Activated T-cell treated with anti-CD3 and anti-CD28 coated beads, Interleukin-2, amount 50 U/mL, for 48 hours (primary cell): ENCODE results near the gene BHLHE40.

Source experiments
- DNase-seq, 2 experiments: peaks; one replicate each; pipeline ENCODE4 v3.0.0-alpha.2; 2020

Gene BHLHE40

DNA sequence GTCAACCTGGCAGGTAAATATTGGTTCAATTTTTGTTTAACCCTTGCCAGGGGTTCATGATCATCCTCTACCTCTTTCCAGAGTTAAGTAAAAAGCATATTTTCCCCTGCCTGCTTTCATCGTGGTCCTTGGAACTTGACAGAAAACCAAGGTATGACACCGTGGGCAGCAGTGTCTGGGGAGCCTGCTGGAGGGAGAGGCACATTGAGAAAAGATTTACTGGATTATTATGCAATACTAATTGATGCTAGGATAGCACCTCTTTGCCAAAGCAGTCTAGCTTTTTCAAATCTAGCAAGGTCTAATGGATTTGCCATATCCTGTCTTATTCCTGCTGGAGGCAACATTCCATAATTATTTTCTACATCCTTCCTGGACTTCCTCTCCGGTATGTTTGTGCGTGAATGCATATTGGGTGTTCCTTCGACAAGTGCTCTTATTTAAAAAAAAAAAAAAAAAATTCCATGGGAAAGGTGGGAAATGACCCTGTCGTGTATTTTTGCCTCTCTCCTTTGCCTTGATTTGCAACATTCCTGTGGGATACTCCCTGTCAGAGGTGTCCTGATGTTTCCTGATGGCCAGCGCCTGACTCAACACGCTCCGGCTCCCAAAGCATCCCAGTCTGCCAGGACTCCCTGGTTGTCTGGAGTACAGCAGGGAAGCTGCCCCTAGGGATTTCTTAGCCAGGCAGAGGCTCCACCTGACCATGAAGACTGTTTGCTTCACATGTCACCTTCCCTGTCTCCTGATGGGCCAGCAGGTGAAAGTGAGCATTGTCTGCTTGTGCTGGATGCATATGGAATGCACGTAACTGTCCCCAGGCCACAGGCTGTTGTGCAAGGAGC, 6.3 kb downstream of the BHLHE40 start:
- DNase-seq, result no peak

DNA sequence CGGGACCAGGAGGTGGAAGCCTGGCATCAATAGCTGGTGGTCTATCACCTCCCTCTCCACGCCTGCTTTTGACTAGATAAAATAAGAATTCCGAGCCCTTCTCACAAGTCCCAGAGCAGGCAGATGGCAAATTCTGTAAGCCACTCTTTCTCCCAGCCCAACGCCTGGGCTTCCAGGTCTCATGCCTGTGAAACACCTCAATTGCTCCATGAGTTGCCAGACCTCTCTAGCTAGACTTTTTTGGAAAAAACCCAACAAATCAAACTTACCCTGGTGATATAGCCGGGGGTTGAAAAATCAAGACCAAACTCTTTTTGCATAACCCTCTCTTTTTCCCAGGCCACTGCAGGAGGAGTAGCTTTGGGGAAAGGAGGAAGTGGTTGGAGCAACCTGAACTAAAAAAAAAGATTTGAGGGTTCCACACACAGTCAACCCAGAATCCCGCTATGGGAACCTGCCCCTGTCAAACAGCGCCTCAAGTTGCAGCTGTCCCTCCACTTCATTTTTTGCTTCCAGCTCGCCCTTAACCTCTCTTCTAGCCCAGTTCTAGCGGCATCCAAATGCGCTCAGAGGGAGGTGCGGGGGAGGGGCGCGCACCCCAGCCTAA, 7.0 kb downstream of the BHLHE40 start:
- peak in 1 of 2 experiments; percentile 59 for DNase-seq

DNA sequence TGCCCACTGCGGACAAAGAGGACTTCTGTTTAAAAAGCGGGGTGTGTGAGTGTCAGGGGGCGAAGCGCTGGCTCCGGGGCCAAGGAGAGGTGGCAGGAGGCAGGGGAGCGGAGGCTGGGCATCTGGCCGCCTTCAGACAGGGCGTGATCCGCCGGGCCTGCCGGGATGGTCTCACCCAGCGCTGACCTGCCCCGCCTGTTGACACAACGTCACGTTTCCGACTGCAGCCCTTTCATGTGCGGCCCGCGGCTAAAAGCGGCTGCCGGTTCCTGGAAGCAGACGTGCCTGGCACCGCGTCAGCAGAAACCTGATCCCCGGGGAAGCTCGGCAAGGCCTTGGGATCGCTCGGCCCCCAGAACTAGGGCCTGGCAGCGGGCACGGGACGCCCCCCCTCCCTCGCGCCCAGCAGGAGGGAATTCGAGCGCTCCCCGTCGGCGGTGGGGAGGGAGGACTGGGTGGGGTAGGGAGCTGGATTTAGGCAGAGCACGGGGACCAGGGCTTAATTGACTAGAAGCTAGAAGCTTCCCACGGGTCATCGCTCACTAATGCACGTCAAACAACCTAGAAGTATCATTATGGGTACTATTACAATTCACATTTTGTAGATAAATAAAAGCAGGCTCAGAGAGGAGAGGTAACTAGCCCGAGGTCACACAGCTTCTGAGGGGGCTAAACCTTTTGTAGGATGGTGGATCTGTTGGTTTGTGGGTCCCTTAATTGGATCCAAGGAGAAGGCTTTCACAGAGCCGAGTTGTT, 7.7 kb downstream of the BHLHE40 start:
- peak; percentile 84 to 86 for DNase-seq

- DNase-seq, result no peak
Observed at GRCh38 chr3:4987538-4988296, 8.5 kb downstream of the BHLHE40 start.

DNA sequence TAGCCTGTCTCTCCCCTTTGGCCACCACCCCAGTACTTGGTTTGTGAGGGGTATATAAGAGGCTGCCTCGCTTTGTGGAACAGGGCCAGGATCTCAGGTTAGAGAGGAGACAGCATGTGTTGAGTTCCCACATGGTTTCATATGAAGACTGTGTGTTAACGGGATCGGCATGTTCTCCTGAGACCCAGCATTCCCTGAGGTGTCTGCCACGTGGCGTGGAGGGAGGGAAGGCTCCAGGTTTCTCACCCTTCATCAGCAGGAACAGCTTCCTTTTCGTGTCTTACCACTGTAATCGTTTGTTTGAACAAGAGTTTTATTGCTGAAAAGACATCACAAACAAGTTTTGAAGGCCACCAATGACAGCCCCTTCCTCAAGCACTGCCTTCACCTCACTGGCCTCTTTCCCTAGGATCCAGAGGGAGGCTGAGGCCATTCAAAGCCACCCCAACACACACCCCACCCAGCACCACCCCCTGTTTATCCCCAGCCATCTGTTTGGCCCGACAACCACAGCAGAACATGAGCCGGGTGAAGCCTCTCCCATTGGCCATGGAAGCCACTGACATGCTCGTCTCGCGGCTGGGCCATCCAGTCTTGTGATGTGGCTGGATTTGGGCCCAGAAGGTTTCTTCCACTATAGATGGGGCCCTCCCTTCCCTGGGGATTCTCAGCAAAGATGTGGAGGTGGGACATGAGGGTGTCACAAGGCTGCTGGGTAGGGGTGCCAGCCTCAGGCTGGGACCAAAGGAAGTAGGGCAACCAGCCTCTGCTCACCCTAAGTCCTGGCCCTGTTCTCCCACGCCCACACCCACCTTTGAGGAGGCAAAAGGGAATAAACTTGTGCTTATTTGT, 10.0 kb downstream of the BHLHE40 start:
- DNase-seq, result no peak

DNA sequence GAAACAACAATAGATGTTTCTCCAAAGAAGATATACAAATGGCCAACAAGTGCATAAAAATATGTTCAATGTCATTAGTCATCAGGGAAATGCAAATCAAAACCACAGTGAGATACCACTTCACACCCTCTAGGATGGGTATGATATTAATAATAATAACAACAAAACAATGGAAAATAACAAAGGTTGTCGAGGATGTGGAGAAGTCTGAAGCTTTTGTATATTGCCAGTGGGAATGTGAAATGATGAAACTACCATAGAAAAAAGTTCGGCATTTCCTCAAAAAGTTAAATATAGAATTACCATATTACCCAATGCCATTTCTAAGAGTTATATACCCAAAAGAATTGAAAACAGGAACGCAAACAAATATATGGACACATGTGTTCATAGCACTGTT, 10.8 kb downstream of the BHLHE40 start:
- DNase-seq, result no peak

DNA sequence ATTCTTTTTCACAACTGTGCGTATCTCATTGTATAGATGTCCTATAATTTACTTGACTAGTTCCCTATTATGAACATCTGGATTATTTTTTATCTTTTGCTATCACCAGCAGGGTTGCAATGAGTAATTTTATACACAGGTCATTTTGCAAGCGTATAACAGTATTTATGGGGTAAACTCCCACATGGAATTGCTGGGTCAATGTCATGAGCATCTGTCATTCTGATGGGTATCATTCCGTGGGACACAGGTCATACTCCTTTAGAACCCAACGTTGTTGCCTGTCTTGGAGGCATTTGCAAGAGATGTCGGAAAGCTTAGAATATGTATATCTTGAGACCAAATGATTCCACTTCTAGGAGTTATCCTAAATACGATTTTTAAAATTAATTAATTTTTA, 12.9 kb downstream of the BHLHE40 start:
- DNase-seq, result no peak

GRCh38 chr3:4993276-4994143, 14.3 kb downstream of the BHLHE40 start:
- peak in 1 of 2 experiments; percentile 12 for DNase-seq

GRCh38 chr3:4994144-4994730, 15.0 kb downstream of the BHLHE40 start:
- DNase-seq, result peak in 1 of 2 experiments; percentile 21

- DNase-seq, result peak in 1 of 2 experiments; percentile 24
Observed at GRCh38 chr3:4994823-4995499, 15.7 kb downstream of the BHLHE40 start.

DNA sequence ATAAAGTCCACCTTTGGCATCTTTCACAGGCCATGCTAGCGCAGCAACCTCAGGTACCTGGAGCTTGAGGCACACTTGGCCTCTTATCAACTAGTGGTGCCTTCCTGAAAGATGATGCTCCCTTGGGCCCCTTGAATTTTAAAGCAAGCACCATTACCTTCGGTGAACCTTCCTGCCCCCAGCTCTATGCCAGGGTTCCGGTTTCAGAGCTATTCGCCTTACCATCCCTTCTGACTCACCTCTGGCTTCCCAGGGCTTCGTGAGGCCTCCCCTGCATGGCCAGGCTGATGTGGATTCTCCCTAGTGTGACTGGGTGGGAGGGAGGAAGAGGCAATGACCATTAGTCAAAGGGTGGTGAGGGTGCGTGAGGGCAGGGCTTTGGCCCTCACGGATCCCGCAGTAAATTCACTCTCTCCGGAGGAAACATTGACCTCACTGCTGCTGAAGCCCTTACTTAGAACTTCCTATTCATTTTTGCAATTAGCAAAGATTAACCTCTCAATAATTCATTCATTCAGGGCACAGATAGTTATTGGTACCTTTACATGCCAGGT, 16.3 kb downstream of the BHLHE40 start:
- no peak for DNase-seq

- peak in 1 of 2 experiments; percentile 11 for DNase-seq
Observed at GRCh38 chr3:4996223-4996765, 17.1 kb downstream of the BHLHE40 start.

DNA sequence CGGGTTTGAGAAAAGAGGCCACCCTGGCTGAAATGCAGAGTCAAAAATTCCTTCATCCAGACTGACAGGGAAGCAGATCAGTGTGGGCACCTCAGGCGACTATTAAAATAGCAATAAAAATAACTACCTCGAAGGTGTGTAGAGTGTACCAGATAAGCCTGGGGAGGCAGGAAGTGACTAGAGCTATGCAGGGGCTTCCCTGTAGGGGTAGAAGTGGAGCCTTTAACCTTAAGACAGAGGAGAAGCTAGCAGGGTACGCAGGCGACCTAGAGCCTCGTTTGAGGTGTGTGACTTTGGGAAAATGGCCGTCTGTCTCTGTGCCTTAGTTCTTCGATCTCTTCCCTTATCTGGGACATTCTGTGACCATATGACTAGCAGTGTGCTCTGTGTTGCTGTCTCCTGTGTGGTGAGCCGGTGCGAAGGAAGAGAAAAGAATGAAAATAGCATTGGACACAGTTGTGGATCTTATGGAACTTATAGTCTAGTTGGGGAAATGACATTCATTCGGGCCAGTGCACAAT, 17.6 kb downstream of the BHLHE40 start:
- peak in 1 of 2 experiments; percentile 17 for DNase-seq

DNA sequence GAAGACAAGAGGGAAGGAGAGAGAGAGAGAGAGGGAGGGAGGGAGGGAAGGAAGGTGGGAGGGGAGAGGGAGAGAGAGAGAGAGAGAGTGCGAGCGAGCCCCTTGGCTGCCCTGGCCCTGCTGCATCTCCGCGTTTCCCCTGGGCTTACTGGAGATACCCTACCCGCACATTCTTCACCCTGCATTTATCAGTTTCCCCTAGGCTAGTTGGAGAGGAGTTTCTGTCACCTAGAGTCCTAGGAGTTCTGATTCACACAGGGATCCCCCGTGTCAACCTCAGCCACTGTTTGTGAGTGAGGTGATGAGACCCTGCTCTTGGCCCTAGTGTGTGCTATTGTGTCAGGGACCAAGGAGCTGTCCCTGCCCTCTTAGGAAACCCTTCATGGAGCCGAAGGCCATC, 18.7 kb downstream of the BHLHE40 start:
- no peak for DNase-seq

- DNase-seq, result peak; percentile 15 to 19
Observed at GRCh38 chr3:4999531-5000184, 20.4 kb downstream of the BHLHE40 start.

DNA sequence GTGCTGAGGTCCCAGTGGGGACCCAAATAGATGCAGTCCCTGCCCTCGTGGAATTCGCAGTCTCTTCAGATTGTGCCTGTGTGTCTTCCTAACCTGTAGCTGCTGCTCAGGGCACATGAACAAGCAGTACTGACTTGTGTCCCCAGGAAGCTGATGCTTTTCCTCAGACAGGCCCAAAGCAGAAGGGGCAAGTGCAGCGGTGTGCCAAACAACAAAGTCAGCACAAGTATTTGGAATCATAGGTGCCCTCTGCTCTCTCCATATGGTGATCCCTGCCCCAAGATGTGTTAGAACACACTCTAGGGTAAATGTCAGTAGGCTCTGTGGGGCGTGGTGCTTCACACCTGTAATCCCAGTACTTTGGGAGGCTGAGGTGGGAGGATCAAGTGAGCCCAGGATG, 21.9 kb downstream of the BHLHE40 start:
- DNase-seq, result peak; percentile 17 to 19

DNA sequence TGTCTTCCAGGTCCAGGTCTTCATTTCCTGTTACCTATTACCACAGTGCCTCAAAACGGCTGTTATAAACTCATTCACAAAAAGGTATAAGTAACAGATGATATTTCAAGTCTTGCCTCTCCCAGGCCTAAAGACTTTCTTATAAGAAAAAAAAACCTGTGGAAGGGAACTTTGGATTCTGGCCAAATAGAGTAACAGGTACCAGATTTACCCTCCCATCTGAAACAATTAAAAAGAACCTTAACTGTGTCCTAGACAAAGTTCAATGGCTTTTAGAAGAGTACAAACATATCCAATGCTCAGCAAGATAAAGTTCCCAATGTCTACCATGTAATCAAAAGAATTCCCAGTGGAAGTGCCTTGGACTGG, 22.6 kb downstream of the BHLHE40 start:
- DNase-seq, result no peak

DNA sequence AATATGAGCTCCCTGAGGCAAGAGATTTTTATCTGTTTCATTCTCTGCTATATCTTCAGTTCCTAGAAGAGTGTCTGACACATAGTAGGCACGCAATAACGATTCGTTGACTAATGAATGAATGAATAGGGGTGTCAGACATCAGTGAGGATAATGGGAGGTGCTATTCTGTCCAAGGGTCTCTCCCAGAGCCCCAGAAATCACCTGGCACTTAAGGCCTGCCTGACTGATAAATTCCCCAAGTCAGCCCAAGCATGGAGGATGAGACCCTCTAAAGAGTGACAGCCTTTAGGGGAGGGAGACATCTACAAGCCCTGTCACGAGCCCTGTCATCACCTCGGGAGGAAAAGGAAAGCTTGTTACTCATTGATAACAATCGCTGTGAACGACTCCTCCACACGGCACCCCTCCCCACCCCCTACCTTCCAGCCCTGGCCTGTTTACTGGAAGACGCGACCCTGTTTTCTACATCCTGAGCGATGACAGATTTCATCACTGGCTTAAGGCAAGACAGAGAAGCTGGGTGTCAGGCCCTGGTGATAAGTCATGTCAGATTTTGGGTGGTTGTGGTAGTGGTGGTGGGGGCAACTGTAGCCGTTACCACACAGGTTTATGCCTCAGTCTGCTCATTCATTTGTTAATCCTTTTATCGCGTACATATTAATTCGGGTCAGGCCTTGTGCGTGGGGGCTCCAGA, 23.1 kb downstream of the BHLHE40 start:
- DNase-seq, result peak; percentile 81 to 83
